NCI-H526 treated with DMSO at 0.1 percent for 48 hours (cell line): ENCODE data around the gene SSPN.

Source experiments
- DNase-seq: peaks from one replicate; lab custom pipeline; 2025; lab: John Stamatoyannopoulos, UW

SSPN gene

GRCh38 chr12:26286186-26286585 lies 90.8 kb downstream of the SSPN start:
- DNase-seq: no peak

GRCh38 chr12:26287671-26288381 lies 92.5 kb downstream of the SSPN start:
- DNase-seq: no peak

- DNase-seq: no peak
Observed at GRCh38 chr12:26290565-26290964, 95.2 kb downstream of the SSPN start.

GRCh38 chr12:26292596-26292995 lies 97.2 kb downstream of the SSPN start:
- no peak for DNase-seq

GRCh38 chr12:26293612-26294011 lies 98.2 kb downstream of the SSPN start:
- DNase-seq: no peak

- no peak for DNase-seq
Observed at GRCh38 chr12:26295001-26295400, 99.6 kb downstream of the SSPN start.

GRCh38 chr12:26297396-26298070 lies 102.2 kb downstream of the SSPN start:
- DNase-seq: no peak

- DNase-seq: no peak
Observed at GRCh38 chr12:26298785-26299621, 103.6 kb downstream of the SSPN start.

GRCh38 chr12:26299751-26300150 lies 104.4 kb downstream of the SSPN start:
- no peak for DNase-seq
